NCI-H2107 treated with DMSO at 0.1 percent for 48 hours (cell line): ENCODE data around the gene TENM4.
A peak's percentile ranks its signal among the peaks of the same experiment; 100 is the strongest.

ENCODE experiments used
- DNase-seq: peaks from one replicate; lab custom pipeline; 2025; ENCODE audit not compliant: unreplicated experiment; lab: John Stamatoyannopoulos, UW

Gene TENM4

GRCh38 chr11:79311461-79311860 lies 129.4 kb downstream of the TENM4 start:
- DNase-seq: no peak

- DNase-seq: no peak
Observed at GRCh38 chr11:79309407-79309806, 131.4 kb downstream of the TENM4 start.

GRCh38 chr11:79308429-79308828 lies 132.4 kb downstream of the TENM4 start:
- DNase-seq: no peak

GRCh38 chr11:79304599-79305212 lies 136.1 kb downstream of the TENM4 start:
- DNase-seq: no peak

GRCh38 chr11:79296141-79296540 lies 144.7 kb downstream of the TENM4 start:
- no peak for DNase-seq

- DNase-seq: no peak
Observed at GRCh38 chr11:79294845-79295731, 145.7 kb downstream of the TENM4 start.

- DNase-seq: no peak
Observed at GRCh38 chr11:79291948-79292347, 148.9 kb downstream of the TENM4 start.

GRCh38 chr11:79290761-79291160 lies 150.1 kb downstream of the TENM4 start:
- DNase-seq: no peak

GRCh38 chr11:79287952-79288351 lies 152.9 kb downstream of the TENM4 start:
- DNase-seq: no peak

- no peak for DNase-seq
Observed at GRCh38 chr11:79285756-79286155, 155.1 kb downstream of the TENM4 start.

GRCh38 chr11:79276736-79277325 lies 164.0 kb downstream of the TENM4 start:
- DNase-seq: no peak

GRCh38 chr11:79274636-79275331 lies 166.0 kb downstream of the TENM4 start:
- DNase-seq: no peak

GRCh38 chr11:79273781-79274180 lies 167.0 kb downstream of the TENM4 start:
- DNase-seq: no peak

GRCh38 chr11:79269611-79270307 lies 171.1 kb downstream of the TENM4 start:
- DNase-seq: peak; percentile 0

- DNase-seq: no peak
Observed at GRCh38 chr11:79266396-79266795, 174.4 kb downstream of the TENM4 start.

- DNase-seq: no peak
Observed at GRCh38 chr11:79265756-79266322, 175.0 kb downstream of the TENM4 start.

GRCh38 chr11:79264284-79264683 lies 176.5 kb downstream of the TENM4 start:
- DNase-seq: no peak

- DNase-seq: no peak
Observed at GRCh38 chr11:79263001-79263400, 177.8 kb downstream of the TENM4 start.

- DNase-seq: no peak
Observed at GRCh38 chr11:79262221-79262620, 178.6 kb downstream of the TENM4 start.

GRCh38 chr11:79261684-79262083 lies 179.1 kb downstream of the TENM4 start:
- no peak for DNase-seq

GRCh38 chr11:79259800-79260199 lies 181.0 kb downstream of the TENM4 start:
- DNase-seq: no peak
